ENCODE measurements around the gene TBC1D30. TPM values are rescaled to one million over a fixed set of nuclear protein-coding genes. Genes with fewer than 3 reads are reported as not detected.
"Not testable (repeated sequence)": the region's sequence is repeated elsewhere in the genome, so short reads cannot be mapped to it uniquely, and the experiment has no call there.

The TBC1D30 gene
- total and polyA plus RNA-seq, 9 of the 15 experiments (the other 6 are each of a cell fraction or from before 2014, with no cell fraction given) = 0.07 to 0.55 (median 0.20) TPM; not detected in 1

- POLR2A ChIA-PET; H2AFZ ChIP-seq (ENCODE audit: low read depth, low read length); H3K4me2 ChIP-seq (ENCODE audit: insufficient read depth, low read length); H3K9me1 ChIP-seq (ENCODE audit: control insufficient read depth, insufficient read depth, low read length); H3K9ac ChIP-seq (ENCODE audit: insufficient read depth in 1 of 2, low read depth in 2 of 2, low read length in 2 of 2); BruUV-seq (replicated peaks); H3K4me1 ChIP-seq (replicated peaks in 1 of 2; ENCODE audit: control insufficient read depth in 2 of 2, insufficient read depth in 2 of 2, low read length in 2 of 2); H3K36me3 ChIP-seq (ENCODE audit: control insufficient read depth, insufficient read depth, low read length); H3K4me3 ChIP-seq; H4K20me1 ChIP-seq (replicated peaks; ENCODE audit: control insufficient read depth, insufficient read depth, low read length); in situ Hi-C loops (cut with MboI); H3K79me2 ChIP-seq (ENCODE audit: control insufficient read depth, insufficient read depth, low read length); H3K27ac ChIP-seq (ENCODE audit: extremely low read depth, low read depth, low read length); H3K9me3 ChIP-seq (replicated peaks; ENCODE audit: control insufficient read depth, insufficient read depth, low read depth, low read length); TF ChIP-seq REST (CRISPR knock-in tag; IDR thresholded peaks at IDR 0.05; ENCODE audit: low read depth): not testable (repeated sequence)
- CTCF ChIA-PET (ENCODE audit: low intra/inter-chr PET ratio) = interaction anchor here (0.7 kb wide), 2 partner anchors 141 to 476 kb away, joined by 3 to 4 read pairs; no protein-coding TSS in a partner anchor
- intact Hi-C loops (cut with micrococcal nuclease) = loop anchor here (5.0 kb wide), 1 partner anchor 320 kb away; the partner anchor contains the start of gene WIF1
- 17% methylated on average over 8 of the region's 8 CpGs for WGBS (ENCODE audit: insufficient coverage, low coverage, missing lambda C conversion rate)
- FAIRE-seq (peak; percentile 92), DNase-seq (ENCODE audit: extremely low read depth in 1 of 4, low spot score in 3 of 4) (peak; percentile 70 to 83 (median 79)), ATAC-seq (peak; percentile 96)
- peaks cover 10 to 13% of the 10 kb centered on the region in 2 experiments; a peak in 3 of 5 replicates for H3K27me3 ChIP-seq (ENCODE audit: control insufficient read depth in 2 of 2, insufficient read depth in 2 of 2, low read length in 2 of 2)
- 0 out of 2 replicates have a peak, but pooled peaks have one; percentile 31 for TF ChIP-seq KLF16 (IDR thresholded peaks at IDR 0.05)
- peak; percentile 41 to 61 for TF ChIP-seq RAD21 (CRISPR knock-in tag; conservative IDR thresholded peaks at IDR 0.05 in 1 of 2, IDR thresholded peaks at IDR 0.05 in 1 of 2)
- peak; percentile 72 to 81 (median 76) for TF ChIP-seq CTCF (IDR thresholded peaks at IDR 0.05 in 2 of 3, conservative IDR thresholded peaks at IDR 0.05 in 1 of 3; ENCODE audit: insufficient read depth in 2 of 3, low read depth in 1 of 3, low read length in 3 of 3)
- TF ChIP-seq YY1 (IDR thresholded peaks at IDR 0.05; ENCODE audit: borderline replicate concordance in 1 of 3, control insufficient read depth in 1 of 3, extremely low read depth in 1 of 3, insufficient read depth in 3 of 3, insufficient read length in 1 of 3, insufficient replicate concordance in 2 of 3, low read depth in 1 of 3, low read length in 2 of 3) = peak in 1 of 3 experiments; percentile 10
- TF ChIP-seq SMC3 (conservative IDR thresholded peaks at IDR 0.05; ENCODE audit: insufficient read depth, low read depth, low read length) = peak; percentile 57
- TF ChIP-seq DEAF1 (CRISPR knock-in tag; IDR thresholded peaks at IDR 0.05) = peak; percentile 29; the same call in 1 of the 2 replicates
- peak; percentile 20; the same call in 1 of the 2 replicates for TF ChIP-seq REST (IDR thresholded peaks at IDR 0.05; ENCODE audit: borderline replicate concordance)
These were observed 22.2 kb upstream of the TBC1D30 start for GRCh38 chr12:64802180-64802775.
